Urinary bladder (tissue), 4 donors: Measurements from ENCODE around the gene FHOD3. TPM values are rescaled to one million over a fixed set of nuclear protein-coding genes. Genes with fewer than 3 reads are reported as not detected.
"Not testable (repeated sequence)": the region's sequence is repeated elsewhere in the genome, so short reads cannot be mapped to it uniquely, and the experiment has no call there.

ENCODE experiments used
- DNase-seq: peaks from one replicate; pipeline ENCODE4 v3.0.0-alpha.2; 2015; ENCODE audit errors: extremely low spot score
- H3K27ac ChIP-seq: one replicate; pipeline ENCODE4 v1.5.1; 2013; ENCODE audit warnings: low read depth, mild to moderate bottlenecking, moderate library complexity
- H3K36me3 ChIP-seq: one replicate; pipeline ENCODE4 v1.6.1; 2013; ENCODE audit warnings: mild to moderate bottlenecking, moderate library complexity; ENCODE audit not compliant: insufficient read depth
- H3K4me1 ChIP-seq: one replicate; pipeline ENCODE4 v1.6.1; 2013; ENCODE audit warnings: mild to moderate bottlenecking, moderate library complexity; ENCODE audit not compliant: insufficient read depth
- H3K4me3 ChIP-seq: one replicate; pipeline ENCODE4 v1.5.1; 2013; ENCODE audit warnings: low read depth, low read length
- WGBS: extraction: QIAGEN DNeasy Blood & Tissue Kit; methylation state at CpG from one replicate; pipeline ENCODE4 v1.1.7; 2013; 5-methylcytosine and 5-hydroxymethylcytosine counted together
- polyA plus RNA-seq: library from polyadenylated mRNA; stranded (reverse); fragments of 200-250 nt; gene quantifications from one replicate; pipeline ENCODE4 v1.2.3, GENCODE V29; 2013
- total RNA-seq: library from RNA; depleted of rRNA; stranded (reverse); fragments of >200 nt; gene quantifications from one replicate; pipeline ENCODE4 v1.2.3, GENCODE V29; 2014
- donor health status: healthy with polysubstance abuse.
- donor health status: healthy.

FHOD3 gene
- total and polyA plus RNA-seq, 2 donors: 27.2 to 35.4 TPM

DNA sequence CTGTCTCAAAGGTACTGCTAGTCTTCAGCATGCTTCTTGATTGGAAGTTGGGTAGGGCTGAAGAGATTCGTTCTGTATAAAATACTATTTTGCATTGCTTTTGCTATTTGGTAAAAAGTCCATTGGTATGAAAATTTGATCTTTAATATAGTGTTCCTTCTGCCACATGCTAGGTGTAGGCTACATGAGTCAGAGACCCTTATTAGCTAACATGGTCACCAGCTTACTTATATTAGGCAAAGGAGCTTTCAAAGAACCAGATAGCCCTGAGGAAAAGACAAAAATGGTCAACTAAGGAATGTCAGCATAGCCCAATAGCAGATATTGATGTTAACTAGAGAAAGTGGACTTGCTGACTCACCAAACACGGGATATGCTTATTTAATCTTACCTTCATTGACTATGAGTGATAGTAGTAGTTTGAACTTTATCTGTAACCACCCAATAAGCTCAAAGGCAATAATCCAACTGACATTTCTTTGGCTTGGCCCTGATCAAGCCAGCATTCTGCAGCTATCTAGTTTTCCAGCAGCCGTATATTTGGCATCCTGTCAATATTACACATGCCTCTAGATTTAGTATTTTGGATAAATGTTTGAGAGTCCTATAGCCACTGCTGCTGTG is 421.3 kb downstream of the FHOD3 start:
- Histone ChIP-seq H3K27ac (no peak overlapping the region), H3K4me1 (no peaks in the 10 kb centered on the region), H3K36me3 (no peaks in the 10 kb centered on the region), H3K4me3 (no peak overlapping the region)
- DNase-seq: no peak
- 57% methylated on average over 3 of the region's 3 CpGs for WGBS

DNA sequence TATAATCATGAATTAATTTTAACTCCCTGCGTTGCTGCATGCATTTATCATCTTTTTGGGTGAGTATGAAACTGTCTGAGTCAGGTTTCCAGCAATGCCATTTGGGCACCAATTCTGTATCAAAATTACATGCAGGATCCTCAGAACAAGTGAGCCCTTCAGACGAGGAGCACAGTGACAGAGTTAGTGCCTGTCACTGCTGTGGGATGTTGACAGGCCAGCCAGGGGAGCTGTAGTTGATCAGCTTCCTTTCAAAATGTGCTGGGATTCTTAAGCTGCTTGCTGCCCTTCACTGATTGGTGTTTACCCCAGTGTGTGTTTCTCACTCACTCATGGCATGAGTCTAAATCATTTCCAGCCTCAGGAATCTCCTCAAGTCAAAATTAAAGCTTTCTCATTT is 422.1 kb downstream of the FHOD3 start:
- WGBS: 70% methylated on average over 2 of the region's 2 CpGs
- no peaks in the 10 kb centered on the region for H3K4me1 ChIP-seq
- H3K4me3 ChIP-seq: no peak overlapping the region
- no peaks in the 10 kb centered on the region for H3K36me3 ChIP-seq
- no peak for DNase-seq
- no peak overlapping the region for H3K27ac ChIP-seq

DNA sequence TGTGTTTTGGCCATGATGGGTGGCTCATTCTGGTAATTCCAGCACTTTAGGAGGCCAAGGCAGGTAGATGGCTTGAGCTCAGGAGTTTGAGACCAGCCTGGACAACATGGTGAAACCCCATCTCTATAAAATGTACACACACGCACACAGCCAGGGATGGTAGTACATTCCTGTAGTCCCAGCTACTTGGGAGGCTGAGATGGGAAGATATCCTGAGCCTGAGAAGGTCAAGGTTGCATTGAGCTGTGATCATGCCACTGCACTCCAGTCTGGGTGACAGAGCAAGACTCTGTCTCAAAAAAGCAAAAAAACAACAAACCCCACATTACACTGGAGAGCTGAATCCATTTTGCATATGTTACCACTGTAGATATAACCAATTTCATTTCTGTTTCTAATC is 423.8 kb downstream of the FHOD3 start:
- H3K4me1 ChIP-seq, H3K36me3 ChIP-seq, H3K4me3 ChIP-seq, DNase-seq, H3K27ac ChIP-seq: not testable (repeated sequence)
- 73% methylated on average over 1 of the region's 1 CpG for WGBS

DNA sequence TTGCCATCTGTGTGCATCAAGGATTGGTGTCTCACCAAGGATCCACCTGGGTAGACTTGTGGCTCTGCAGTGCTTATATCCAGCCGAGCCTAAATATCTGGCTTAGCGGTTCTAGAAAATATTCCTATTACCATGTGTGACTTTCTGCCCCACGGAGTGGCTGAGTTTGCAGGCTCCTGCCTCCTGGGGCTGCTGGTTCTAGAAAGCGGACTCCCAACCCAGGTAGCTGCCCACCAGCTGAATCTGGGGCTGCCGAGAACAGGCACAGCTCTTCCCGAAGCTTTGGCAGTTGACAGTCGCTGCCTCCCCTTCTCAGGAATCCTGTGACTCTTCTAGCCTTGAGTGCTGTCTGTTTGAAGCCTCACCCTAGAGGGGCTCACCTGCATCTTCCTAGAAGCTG is 426.7 kb downstream of the FHOD3 start:
- Histone ChIP-seq H3K4me3 (no peak overlapping the region), H3K36me3 (no peaks in the 10 kb centered on the region), H3K27ac (no peak overlapping the region), H3K4me1 (no peaks in the 10 kb centered on the region)
- 53% methylated on average over 7 of the region's 7 CpGs for WGBS
- no peak for DNase-seq

DNA sequence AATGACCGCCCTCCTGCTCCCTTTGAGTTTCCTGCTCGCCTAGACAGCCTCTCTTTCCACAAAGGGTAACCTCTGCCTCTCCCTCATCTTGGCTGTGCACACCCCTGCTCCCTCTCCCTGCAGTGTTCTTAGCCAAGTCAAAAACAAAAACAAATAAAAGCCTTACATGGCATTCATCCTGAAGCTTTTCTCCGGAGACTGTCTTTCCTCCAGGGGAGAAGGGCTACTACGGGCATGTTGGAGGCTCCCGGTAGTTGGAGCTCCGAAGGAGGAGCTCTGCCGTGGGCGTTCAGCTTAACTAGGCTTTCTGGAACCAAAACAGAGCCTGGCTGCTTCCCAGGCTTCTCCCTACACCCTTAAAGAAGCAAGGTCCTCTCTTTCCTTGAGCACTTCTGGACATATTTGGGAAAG is 427.1 kb downstream of the FHOD3 start:
- H3K4me3 ChIP-seq: no peak overlapping the region
- WGBS: 17% methylated on average over 8 of the region's 8 CpGs

DNA sequence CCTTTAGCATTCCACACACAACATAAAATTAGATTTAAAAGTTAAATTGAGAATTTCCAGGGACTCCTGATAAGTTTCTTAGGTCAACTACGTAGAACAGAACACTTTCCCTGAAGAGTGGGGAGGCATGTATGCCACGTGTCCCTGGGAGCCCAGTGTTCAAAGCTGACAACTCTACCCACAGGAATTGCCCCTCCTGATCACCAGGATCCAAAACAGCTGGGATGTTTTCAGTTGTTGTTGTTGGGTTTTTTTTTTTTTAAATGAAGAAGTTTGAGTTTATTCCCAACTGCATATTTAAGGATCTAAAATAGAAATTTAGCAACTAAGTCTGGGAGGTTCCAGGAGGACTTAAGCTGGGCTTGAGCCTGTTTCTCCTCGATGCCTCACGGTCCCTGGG is 430.8 kb downstream of the FHOD3 start:
- H3K27ac ChIP-seq: no peak overlapping the region
- H3K36me3 ChIP-seq: no peaks in the 10 kb centered on the region
- DNase-seq: no peak
- 59% methylated on average over 4 of the region's 4 CpGs for WGBS
- H3K4me1 ChIP-seq: no peaks in the 10 kb centered on the region
- no peak overlapping the region for H3K4me3 ChIP-seq

More for the DNA sequence above, 427.1 kb downstream of the FHOD3 start:
- no peak for DNase-seq
- no peaks in the 10 kb centered on the region for H3K4me1 ChIP-seq
- H3K36me3 ChIP-seq: no peaks in the 10 kb centered on the region
- H3K27ac ChIP-seq: no peak overlapping the region

DNA sequence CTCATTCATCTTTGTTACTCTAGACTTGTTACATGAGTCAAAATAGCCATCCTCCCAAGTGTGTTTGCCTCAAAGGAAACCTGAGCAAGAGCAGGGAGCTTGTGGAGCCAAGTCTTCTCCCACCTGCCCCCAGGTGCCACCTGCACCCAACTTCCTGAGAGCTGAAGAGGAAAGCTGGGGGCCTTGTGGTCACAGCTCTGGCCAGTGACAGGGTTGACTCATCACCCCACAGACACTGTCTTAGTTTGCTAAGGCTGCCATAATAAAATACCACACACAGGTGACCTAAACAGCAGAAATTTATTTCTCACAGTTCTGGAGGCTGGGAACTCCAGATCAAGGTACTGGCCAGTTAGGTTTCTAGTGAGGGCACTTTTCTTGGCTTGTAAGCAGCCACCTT is 431.7 kb downstream of the FHOD3 start:
- no peak overlapping the region for H3K4me3 ChIP-seq
- no peaks in the 10 kb centered on the region for H3K4me1 ChIP-seq
- no peak for DNase-seq
- no peak overlapping the region for H3K27ac ChIP-seq
- H3K36me3 ChIP-seq: no peaks in the 10 kb centered on the region

DNA sequence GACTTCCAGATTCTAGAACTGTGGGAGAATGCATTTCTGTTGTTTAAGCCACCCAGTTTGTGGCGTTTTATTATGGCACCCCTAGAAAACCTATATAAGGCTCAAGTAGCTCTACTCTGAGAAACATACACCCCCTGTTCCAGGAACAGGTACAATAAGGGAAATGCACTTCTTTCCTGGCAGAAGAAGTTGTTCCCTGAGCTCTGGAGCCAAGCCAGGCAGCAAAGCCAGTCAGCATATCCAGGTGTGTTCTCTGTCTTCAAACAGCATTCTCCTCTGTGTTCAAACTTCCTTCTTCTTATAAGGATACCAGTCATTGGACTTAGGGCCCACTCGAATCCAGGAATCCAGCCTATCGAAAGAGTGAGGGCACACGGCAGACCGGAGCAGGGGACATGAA is 434.8 kb downstream of the FHOD3 start:
- DNase-seq: no peak
- 96% methylated on average over 5 of the region's 5 CpGs for WGBS
- H3K27ac ChIP-seq: no peak overlapping the region
- no peaks in the 10 kb centered on the region for H3K36me3 ChIP-seq
- no peak overlapping the region for H3K4me3 ChIP-seq
- H3K4me1 ChIP-seq: no peaks in the 10 kb centered on the region

DNA sequence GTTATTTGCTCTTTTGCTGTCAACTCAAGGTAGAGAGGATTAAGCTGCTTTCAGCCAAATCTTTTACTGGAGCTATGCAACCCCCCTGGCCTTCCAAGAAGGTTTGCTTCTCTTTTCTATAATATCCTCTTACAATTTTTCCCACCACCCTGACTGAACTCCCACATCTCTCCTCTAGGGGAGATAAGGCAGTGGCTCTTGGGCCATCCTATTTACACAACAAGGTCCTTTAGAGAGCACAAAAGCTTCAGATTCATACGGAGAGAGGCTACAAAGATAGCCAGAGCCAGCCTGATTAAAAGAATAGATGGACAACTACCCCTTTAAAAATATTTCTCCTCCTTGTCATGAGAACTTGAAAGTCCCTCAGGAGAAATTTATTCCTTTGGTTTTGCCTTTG is 435.6 kb downstream of the FHOD3 start:
- no peak overlapping the region for H3K4me3 ChIP-seq
- no peaks in the 10 kb centered on the region for H3K36me3 ChIP-seq
- no peaks in the 10 kb centered on the region for H3K4me1 ChIP-seq
- H3K27ac ChIP-seq: no peak overlapping the region
- 65% methylated on average over 1 of the region's 1 CpG for WGBS
- no peak for DNase-seq

DNA sequence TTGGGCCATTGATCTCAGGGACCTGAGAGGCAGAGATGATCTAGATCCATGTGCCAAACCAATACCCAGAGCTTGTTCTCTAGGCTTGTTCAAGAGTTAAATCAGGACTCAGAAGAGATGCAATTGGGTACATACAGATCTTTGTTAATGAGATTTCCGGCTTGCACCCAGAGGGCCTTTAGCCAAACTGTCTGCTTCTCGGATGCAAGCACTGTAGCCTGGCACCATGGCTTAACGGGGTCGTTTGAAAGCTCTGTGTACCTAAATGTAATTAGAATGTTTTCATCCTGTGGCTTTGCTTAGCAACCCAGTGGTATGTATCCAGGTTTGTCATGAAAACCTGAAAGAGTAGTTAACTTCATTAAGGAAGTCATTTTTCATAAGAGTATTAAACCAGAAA is 437.1 kb downstream of the FHOD3 start:
- DNase-seq: no peak
- Histone ChIP-seq H3K36me3 (no peaks in the 10 kb centered on the region), H3K4me1 (no peaks in the 10 kb centered on the region)

DNA sequence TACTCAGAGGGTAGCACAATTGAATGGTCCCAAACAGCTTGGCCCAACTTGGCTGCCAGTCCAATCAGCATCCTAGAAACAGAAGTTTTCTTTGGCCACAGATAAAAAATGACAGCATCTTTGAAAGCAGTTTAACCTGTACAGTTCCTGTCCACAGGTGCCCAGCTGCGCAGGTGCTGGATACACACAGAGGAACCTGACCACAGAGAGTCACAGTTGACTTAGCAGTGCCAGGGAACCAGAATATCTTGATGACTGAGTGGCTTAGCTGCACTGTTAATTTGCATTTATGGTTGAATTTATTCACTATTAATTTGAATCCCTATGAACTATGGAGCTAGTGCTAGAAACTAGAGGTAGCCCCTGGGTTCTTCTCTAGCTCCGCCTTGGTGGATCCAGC is 437.6 kb downstream of the FHOD3 start:
- H3K27ac ChIP-seq: no peak overlapping the region
- H3K4me1 ChIP-seq: no peaks in the 10 kb centered on the region
- H3K36me3 ChIP-seq: no peaks in the 10 kb centered on the region
- no peak overlapping the region for H3K4me3 ChIP-seq
- DNase-seq: no peak
- WGBS: 97% methylated on average over 2 of the region's 2 CpGs

More for the DNA sequence above, 437.1 kb downstream of the FHOD3 start:
- Histone ChIP-seq H3K27ac (no peak overlapping the region), H3K4me3 (no peak overlapping the region)
- 85% methylated on average over 4 of the region's 4 CpGs for WGBS

DNA sequence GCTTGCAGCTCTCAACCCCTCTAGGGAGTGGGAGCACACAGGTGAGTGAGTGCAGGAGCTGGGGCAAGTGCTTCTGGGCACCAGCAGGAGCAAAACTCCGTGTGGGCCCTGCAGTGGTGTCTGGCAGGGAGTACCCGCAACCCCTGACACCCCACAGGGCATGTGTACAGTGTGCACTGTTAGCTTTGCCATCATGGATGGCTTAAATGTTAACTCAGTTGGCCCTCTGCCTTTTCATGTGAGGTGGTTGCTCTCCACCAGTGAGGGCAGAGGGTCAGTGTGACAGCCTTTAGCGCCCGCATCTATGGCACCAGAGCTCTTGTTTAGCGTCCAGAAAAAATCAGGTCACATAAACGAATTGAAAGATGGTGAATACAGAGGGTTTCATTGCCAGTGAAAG is 438.6 kb downstream of the FHOD3 start:
- Histone ChIP-seq H3K27ac (no peak overlapping the region), H3K36me3 (peaks cover 2% of the 10 kb centered on the region), H3K4me3 (no peak overlapping the region), H3K4me1 (no peaks in the 10 kb centered on the region)
- no peak for DNase-seq
- 93% methylated on average over 6 of the region's 6 CpGs for WGBS

DNA sequence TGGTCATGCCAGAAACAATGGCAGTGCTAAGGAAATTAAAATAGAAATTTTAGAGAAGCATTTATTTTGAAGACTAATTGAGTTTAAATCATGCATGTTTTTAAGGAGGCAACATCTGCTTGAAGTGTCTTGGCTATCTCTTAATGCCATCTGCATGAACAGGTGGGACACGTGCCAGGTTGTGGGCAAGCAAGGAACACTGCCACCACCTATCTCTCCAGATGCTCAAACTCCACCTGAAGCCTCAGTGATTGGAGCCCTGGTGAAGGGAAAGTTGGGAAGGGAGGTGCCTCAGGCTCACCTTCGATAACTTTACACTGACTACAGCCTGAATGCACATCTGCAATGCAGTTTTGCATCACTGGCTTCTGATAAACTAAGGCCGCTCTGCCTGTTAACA is 439.8 kb downstream of the FHOD3 start:
- Histone ChIP-seq H3K27ac (no peak overlapping the region), H3K36me3 (peaks cover 2% of the 10 kb centered on the region), H3K4me1 (no peaks in the 10 kb centered on the region), H3K4me3 (no peak overlapping the region)
- no peak for DNase-seq
- 90% methylated on average over 3 of the region's 3 CpGs for WGBS

DNA sequence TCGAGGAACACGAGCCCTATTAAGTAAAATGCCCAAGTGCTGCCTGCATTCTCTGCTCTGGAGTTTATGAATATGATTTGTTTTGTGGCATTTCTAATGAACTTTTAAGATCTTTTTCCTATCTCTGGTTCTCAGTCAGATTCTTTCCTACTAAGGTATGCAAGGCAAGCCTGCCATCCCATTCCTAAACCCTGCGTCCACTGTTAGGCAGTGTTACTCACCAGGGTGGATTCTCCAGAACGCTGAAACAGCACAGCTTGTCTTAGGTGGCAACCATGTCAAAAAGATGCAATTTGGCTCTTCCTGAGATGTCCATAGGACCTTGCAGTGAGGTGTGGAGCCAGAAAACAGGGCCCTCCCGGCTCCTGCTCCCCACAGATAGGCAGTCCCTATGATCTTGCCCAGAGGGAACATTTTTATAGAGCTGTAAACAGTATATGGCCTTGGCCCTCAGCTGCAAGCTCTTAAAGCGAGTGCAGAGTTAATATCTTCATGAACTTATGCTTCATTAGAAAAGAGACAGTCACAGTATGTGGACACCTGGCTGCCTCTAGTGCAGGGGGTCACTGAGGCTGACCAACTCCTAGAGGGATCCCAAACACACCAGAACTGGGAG is 446.9 kb downstream of the FHOD3 start:
- Histone ChIP-seq H3K4me1 (no peaks in the 10 kb centered on the region), H3K27ac (no peak overlapping the region), H3K4me3 (no peak overlapping the region), H3K36me3 (peaks cover 2% of the 10 kb centered on the region)
- 55% methylated on average over 6 of the region's 6 CpGs for WGBS
- DNase-seq: no peak
